Fibroblast of pulmonary artery (primary cell): ENCODE measurements around the gene ACAD9.

ENCODE experiments used
- DNase-seq: peaks from one replicate; pipeline ENCODE4 v3.0.0-alpha.2; 2010; ENCODE audit warnings: low read depth
- H3K4me3 ChIP-seq: replicated peaks from 2 replicates; pipeline ENCODE4 v1.5.1; 2011; ENCODE audit warnings: low read depth, mild to moderate bottlenecking, control low read depth, low read length, moderate library complexity
- CTCF ChIP-seq: IDR thresholded peaks from 2 replicates; pipeline ENCODE4 v1.5.1; 2011; ENCODE audit warnings: mild to moderate bottlenecking, control low read depth, low read length, inconsistent platforms; ENCODE audit errors: missing control alignments

ACAD9 gene

GRCh38 chr3:128929364-128929763 is 49.9 kb downstream of the ACAD9 start:
- DNase-seq = no peak
- TF ChIP-seq CTCF = no peak
- H3K4me3 ChIP-seq = no peak overlapping the region

- DNase-seq = no peak
- no peak for TF ChIP-seq CTCF
- H3K4me3 ChIP-seq = no peak overlapping the region
Measured at GRCh38 chr3:128931046-128931445, 51.6 kb downstream of the ACAD9 start.

GRCh38 chr3:128932516-128933212 is 53.2 kb downstream of the ACAD9 start:
- DNase-seq = no peak
- no peak for TF ChIP-seq CTCF
- H3K4me3 ChIP-seq = no peak overlapping the region

GRCh38 chr3:128933213-128933921 is 53.9 kb downstream of the ACAD9 start:
- no peak for DNase-seq
- no peak overlapping the region for H3K4me3 ChIP-seq

GRCh38 chr3:128933922-128934253 is 54.5 kb downstream of the ACAD9 start:
- no peak for TF ChIP-seq CTCF
- no peak for DNase-seq
- no peak overlapping the region for H3K4me3 ChIP-seq

More at GRCh38 chr3:128933213-128933921, 53.9 kb downstream of the ACAD9 start:
- TF ChIP-seq CTCF = no peak

- no peak for TF ChIP-seq CTCF
- no peak for DNase-seq
- H3K4me3 ChIP-seq = no peak overlapping the region
Measured at GRCh38 chr3:128935922-128936321, 56.5 kb downstream of the ACAD9 start.

- no peak for DNase-seq
- TF ChIP-seq CTCF = no peak
- no peak overlapping the region for H3K4me3 ChIP-seq
Measured at GRCh38 chr3:128936341-128936740, 56.9 kb downstream of the ACAD9 start.
